ENCODE data around the gene KIF5B.
"Not testable (repeated sequence)": the region's sequence is repeated elsewhere in the genome, so short reads cannot be mapped to it uniquely, and the experiment has no call there.

KIF5B gene

GRCh38 chr10:31999070-31999660 is 57.1 kb downstream of the KIF5B start:
- no peaks in the 10 kb centered on the region for H3K36me3 ChIP-seq
- H3K9me3 ChIP-seq: no peaks in the 10 kb centered on the region
- peaks cover under 1% of the 10 kb centered on the region; the same call in 1 of the 2 replicates for H3K4me1 ChIP-seq
- no peak for TF ChIP-seq CTCF (IDR thresholded peaks at IDR 0.05; ENCODE audit: low read depth, low read length)
- H3K4me3 ChIP-seq (ENCODE audit: low read depth, low read length): no peak overlapping the region
- H3K27me3 ChIP-seq: no peaks in the 10 kb centered on the region
- DNase-seq: no peak

- H3K4me1 ChIP-seq: no peaks in the 10 kb centered on the region
- no peak for DNase-seq
Measured at GRCh38 chr10:31994926-31995325, 61.3 kb downstream of the KIF5B start.

GRCh38 chr10:31990937-31991336 is 65.3 kb downstream of the KIF5B start:
- no peak for TF ChIP-seq CTCF (IDR thresholded peaks at IDR 0.05; ENCODE audit: low read depth, low read length)
- H3K4me3 ChIP-seq (ENCODE audit: low read depth, low read length): no peak overlapping the region
- no peak for DNase-seq

More at GRCh38 chr10:31994926-31995325, 61.3 kb downstream of the KIF5B start:
- no peaks in the 10 kb centered on the region for H3K9me3 ChIP-seq
- no peak for TF ChIP-seq CTCF (IDR thresholded peaks at IDR 0.05; ENCODE audit: low read depth, low read length)
- no peaks in the 10 kb centered on the region for H3K27me3 ChIP-seq
- no peak overlapping the region for H3K4me3 ChIP-seq (ENCODE audit: low read depth, low read length)
- no peaks in the 10 kb centered on the region for H3K36me3 ChIP-seq

GRCh38 chr10:31987786-31988185 is 68.4 kb downstream of the KIF5B start:
- DNase-seq; H3K36me3 ChIP-seq; H3K27me3 ChIP-seq; H3K9me3 ChIP-seq; H3K4me1 ChIP-seq; H3K4me3 ChIP-seq (ENCODE audit: low read depth, low read length): not testable (repeated sequence)

More at GRCh38 chr10:31990937-31991336, 65.3 kb downstream of the KIF5B start:
- H3K4me1 ChIP-seq: no peaks in the 10 kb centered on the region
- H3K9me3 ChIP-seq: no peaks in the 10 kb centered on the region
- H3K27me3 ChIP-seq: no peaks in the 10 kb centered on the region
- no peaks in the 10 kb centered on the region for H3K36me3 ChIP-seq

- no peak for DNase-seq
- Histone ChIP-seq H3K9me3 (no peaks in the 10 kb centered on the region), H3K4me1 (no peaks in the 10 kb centered on the region), H3K27me3 (no peaks in the 10 kb centered on the region), H3K4me3 (ENCODE audit: low read depth, low read length) (no peak overlapping the region), H3K36me3 (no peaks in the 10 kb centered on the region)
- no peak for TF ChIP-seq CTCF (IDR thresholded peaks at IDR 0.05; ENCODE audit: low read depth, low read length)
Measured at GRCh38 chr10:31982111-31982510, 74.1 kb downstream of the KIF5B start.

- H3K4me3 ChIP-seq (ENCODE audit: low read depth, low read length): no peak overlapping the region
- no peak for TF ChIP-seq CTCF (IDR thresholded peaks at IDR 0.05; ENCODE audit: low read depth, low read length)
- no peak for DNase-seq
- no peaks in the 10 kb centered on the region for H3K27me3 ChIP-seq
- no peaks in the 10 kb centered on the region for H3K9me3 ChIP-seq
- H3K4me1 ChIP-seq: no peaks in the 10 kb centered on the region
- no peaks in the 10 kb centered on the region for H3K36me3 ChIP-seq
Measured at GRCh38 chr10:31980471-31980870, 75.8 kb downstream of the KIF5B start.

GRCh38 chr10:31979071-31979470 is 77.2 kb downstream of the KIF5B start:
- DNase-seq; H3K4me1 ChIP-seq; H3K36me3 ChIP-seq; H3K27me3 ChIP-seq; H3K4me3 ChIP-seq (ENCODE audit: low read depth, low read length); H3K9me3 ChIP-seq: not testable (repeated sequence)

Measured in BE2C (cell line).